Cardiac septum (tissue), 1 donor: ENCODE data around the gene DSTN. TPM values are rescaled to one million over a fixed set of nuclear protein-coding genes. Genes with fewer than 3 reads are reported as not detected.
A peak's percentile ranks its signal among the peaks of the same experiment; 100 is the strongest.

Source experiments
- DNase-seq: peaks from one replicate; pipeline ENCODE4 v3.0.0-alpha.2; 2020; ENCODE audit warnings: low spot score
- intact Hi-C: fragments of 100-400 bp; cut with DNase I; formaldehyde crosslinking; loops from one replicate; pipeline ENCODE4 v1.14.0; 2022
- total RNA-seq: library from RNA; stranded (reverse); fragmentation: NEBNext Ultra II Directional; extraction: Animal tissue kit (Norgen Biotek cat#: 25700); gene quantifications from one replicate; pipeline ENCODE4 v1.2.1, GENCODE V29; 2021
- donor health status: DM: no; HTN: no; CAD: no.

The DSTN gene
- total RNA-seq, 1 donor from 2014 or later: 569 TPM

GRCh38 chr20:17617868-17618672 is 48.2 kb downstream of the DSTN start:
- DNase-seq: peak; percentile 73
- intact Hi-C loops: loop anchor here (1.0 kb wide), 1 partner anchor 81 kb away; no protein-coding TSS in a partner anchor

GRCh38 chr20:17618673-17619013 is 48.8 kb downstream of the DSTN start:
- no peak for DNase-seq
- intact Hi-C loops: loop anchor here (1.0 kb wide), 1 partner anchor 81 kb away; no protein-coding TSS in a partner anchor

DNA sequence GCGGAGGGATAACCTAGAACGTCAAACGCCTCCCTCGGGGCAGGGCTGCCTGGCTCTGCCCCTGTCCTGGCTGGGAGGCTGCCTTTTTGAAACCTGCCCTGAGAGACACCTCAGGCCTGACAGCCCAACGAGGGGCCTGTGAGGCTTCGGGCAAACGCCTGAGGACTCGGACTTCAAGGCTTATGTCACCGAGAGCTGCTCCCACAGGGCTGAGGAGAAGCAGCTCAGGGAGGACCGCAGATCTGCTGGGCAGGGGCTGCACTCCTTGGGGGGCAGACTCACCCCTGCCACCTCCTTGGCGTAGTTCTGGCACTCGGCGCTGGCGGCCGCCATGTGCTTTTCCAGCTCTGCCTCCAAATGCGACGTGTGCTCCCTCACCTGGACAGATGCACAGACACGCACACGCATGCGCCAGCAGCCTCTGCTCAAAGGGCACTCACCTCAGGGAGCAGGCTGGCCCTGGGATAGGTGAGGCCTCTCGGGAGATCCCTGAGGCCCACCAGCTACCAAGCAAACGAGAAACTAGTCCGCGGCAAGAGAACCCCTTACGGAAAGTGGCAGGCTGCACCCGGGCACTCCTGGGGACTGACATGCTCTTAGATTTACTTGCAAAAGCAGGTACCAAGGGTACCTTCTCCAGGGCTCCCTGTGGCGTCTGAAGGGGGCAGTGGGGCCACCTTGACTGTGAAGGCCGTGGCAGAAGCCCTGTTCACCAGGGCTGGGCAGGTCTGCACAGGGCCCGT is 49.6 kb downstream of the DSTN start:
- peak; percentile 74 for DNase-seq
- intact Hi-C loops: no loop called here

DNA sequence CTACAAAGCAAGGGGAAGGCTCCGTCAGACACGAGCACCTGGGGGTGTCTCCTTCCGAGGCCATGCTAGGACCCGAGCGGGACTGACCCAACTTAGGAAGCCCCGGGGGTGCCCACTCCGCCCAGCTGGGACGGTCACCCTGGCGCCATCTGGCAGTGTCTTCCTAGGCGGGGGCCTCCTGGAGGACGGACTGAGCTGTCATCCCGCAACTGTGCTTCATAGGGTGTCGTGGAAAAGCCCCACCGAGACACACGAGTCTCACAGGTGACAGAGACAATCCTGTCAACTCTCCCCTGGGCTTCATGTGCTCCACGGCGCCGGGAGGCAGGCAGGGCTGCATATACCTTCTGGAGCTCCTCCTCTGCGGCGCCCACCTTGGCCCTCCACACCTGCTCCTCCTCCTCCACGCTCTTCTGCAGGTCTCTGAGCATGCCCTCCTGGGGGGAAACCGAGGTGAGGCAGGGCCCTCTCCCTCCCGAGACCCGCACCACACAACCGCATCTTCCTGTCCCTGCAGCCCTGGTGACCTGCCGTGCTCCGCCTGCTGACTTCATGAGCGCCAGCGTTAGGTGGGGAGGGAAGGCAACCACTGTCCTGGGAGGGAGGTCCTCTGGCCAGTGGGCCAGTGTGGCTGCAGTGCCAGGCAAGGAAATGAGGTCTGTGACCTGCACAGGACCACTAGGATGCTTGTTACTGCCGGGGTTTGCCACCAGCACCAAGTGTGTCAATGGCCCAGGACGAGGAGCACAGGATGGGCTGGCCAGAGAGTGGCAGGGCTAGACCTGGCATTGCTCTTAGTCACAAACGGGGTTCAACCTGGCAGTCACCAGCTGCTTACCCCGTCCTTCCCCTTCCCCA is 50.7 kb downstream of the DSTN start:
- intact Hi-C loops: no loop called here
- DNase-seq: peak; percentile 72

DNA sequence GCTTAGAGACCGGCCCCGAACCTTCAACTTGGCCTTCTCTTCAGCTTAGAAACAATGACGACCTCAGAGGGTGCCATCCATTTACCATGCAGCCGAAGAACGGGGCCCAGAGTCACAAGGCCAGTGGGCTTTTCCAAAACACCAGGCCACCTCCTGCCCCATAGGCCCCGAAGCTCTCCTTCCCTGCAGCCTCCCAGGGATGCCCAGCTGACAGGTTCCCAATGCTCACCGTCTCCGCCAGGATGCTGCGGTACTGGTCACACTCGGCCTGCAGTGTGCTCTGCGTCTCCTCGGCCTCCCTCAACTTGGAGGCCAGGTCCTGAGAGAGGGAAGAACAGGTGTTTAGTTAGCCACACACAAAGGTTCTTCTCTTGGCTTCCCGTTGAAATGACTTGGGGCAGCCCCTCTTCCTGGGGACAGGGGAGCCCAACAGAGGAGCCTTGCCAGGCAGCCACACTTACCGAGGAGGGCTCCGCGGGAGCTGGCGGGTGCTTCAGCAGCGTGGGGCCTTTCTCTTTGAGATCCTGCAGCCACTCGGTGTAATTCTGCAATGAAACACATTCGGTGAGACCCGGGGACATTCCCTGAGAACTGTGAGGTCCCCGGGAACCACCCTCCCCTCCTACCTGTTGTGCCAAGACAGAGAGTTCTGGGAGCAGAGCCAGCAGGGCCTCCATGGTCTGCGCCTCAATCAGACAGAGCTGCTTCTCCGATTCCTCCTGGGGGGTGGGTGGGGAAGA is 51.5 kb downstream of the DSTN start:
- intact Hi-C loops: no loop called here
- peak; percentile 68 for DNase-seq

GRCh38 chr20:17622086-17622850 is 52.4 kb downstream of the DSTN start:
- intact Hi-C loops: no loop called here
- DNase-seq: peak; percentile 64

DNA sequence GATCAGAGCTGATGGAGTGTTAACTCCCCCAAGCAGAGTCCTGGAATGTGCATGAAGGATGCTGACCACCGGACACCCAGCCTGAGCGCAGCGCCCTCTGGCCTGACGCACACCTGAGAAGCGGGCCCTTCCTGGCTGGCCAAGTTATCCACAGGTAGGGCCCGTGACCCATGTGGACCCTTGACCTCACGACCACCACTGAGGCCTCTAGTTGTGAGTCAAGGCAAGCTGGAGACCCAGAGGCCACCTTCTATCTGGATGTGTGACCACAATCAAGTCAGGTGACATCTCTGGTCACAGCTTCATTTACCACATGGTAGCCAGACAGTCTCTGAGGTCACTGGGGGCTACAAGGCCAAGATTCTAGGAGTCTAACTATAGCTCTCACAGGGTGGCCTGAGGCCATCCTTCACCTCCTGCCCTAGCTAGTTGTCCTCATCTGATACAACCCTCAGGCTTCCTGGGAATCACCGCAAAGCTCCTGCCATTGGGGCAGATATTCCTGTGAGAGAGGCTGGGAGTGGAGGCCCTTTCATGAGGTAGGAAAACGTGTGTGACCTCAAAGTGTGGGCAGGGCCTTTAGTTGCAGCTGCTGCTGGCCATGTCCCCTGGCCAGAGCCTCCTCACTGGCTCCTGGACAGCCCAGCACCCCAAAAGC is 53.1 kb downstream of the DSTN start:
- intact Hi-C loops: no loop called here
- DNase-seq: peak; percentile 49

GRCh38 chr20:17624070-17624469 is 54.2 kb downstream of the DSTN start:
- peak; percentile 39 for DNase-seq
- intact Hi-C loops: no loop called here

DNA sequence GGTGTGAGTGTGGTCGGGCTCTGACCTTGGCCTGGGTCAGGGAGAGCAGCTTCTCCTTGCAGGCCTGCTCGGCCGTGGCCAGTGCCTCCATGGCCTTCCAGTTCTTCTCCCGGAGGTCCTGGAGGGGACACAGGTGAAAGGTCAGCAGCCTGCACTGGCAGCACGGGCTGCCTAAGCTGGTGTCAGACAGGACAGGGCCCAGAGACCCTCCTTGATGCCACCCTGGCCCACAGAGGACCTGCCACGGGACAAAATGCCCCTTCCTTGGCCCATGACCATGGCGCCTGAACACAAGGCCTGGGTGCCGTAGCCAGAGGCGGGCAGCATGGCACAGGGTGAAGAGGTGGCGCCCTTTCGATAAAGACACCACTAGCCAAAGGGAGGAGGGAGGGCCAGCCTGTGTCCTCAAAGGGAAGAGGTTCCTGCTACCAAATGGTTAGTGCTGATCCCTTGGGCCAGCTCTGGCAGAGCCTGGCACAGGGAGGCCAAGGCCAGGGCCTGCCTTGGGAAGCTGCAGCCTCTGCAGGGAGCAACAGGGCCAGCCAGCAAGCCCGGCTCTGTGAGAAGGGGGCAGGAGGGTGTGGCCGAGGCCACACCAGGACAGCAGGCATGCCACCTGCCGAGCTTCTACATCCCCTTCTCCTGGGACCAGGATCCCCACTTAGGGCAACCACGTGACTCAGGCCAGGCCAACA is 54.8 kb downstream of the DSTN start:
- DNase-seq: peak; percentile 67
- intact Hi-C loops: no loop called here

GRCh38 chr20:17625246-17626051 is 55.6 kb downstream of the DSTN start:
- intact Hi-C loops: no loop called here
- peak; percentile 64 for DNase-seq

- intact Hi-C loops: no loop called here
- DNase-seq: no peak
These were observed 56.5 kb downstream of the DSTN start for GRCh38 chr20:17626217-17627007.

DNA sequence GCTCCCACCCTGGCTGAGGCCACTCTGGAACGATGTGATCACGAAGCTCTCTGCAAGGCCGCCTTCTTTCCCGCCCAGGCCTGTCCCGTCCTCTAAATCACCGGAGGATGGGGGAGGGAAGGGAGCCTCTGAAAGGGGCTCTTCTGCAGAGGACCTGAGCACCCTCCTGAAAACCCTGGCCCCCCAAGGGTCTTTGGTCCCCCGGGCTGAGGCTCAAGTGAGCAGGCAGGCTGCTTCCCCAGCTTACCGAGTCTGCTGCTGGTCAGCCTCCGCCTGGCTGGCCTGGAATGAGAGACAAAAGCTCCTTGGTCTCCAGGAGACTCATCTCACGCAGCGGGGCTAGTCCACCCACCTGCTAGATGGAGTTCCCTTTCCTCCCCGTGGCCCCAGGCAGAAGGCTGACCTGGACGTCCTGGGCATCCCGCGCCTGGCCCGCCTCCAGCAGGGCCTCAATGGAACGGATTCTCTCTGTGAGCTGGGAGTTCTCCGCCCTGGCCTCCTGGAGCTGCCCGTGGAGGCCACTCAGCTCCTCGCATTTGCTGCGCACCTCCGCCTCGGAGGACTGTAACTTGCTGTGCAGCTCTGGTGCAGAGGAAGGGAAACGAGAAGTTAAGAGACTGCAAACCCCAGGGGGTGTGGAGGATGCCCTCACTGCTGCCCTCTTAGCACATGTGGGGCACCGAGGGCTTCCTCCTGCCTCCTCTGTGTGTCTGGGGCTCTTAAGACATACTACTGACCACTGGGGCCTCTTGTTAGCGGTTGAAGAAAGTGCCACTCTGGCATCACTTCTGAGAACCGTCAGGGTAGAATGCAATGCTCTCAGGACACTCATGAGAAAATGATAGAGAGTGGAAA is 57.5 kb downstream of the DSTN start:
- intact Hi-C loops: no loop called here
- no peak for DNase-seq

GRCh38 chr20:17628101-17628841 is 58.4 kb downstream of the DSTN start:
- no peak for DNase-seq
- intact Hi-C loops: no loop called here

GRCh38 chr20:17629025-17629424 is 59.1 kb downstream of the DSTN start:
- no peak for DNase-seq
- intact Hi-C loops: no loop called here
